Measurements from ENCODE around the gene PLK3. TPM values are rescaled to one million over a fixed set of nuclear protein-coding genes. Genes with fewer than 3 reads are reported as not detected.

The PLK3 gene
- total RNA-seq, 1 experiment from 2014 or later = 56.1 TPM

DNA sequence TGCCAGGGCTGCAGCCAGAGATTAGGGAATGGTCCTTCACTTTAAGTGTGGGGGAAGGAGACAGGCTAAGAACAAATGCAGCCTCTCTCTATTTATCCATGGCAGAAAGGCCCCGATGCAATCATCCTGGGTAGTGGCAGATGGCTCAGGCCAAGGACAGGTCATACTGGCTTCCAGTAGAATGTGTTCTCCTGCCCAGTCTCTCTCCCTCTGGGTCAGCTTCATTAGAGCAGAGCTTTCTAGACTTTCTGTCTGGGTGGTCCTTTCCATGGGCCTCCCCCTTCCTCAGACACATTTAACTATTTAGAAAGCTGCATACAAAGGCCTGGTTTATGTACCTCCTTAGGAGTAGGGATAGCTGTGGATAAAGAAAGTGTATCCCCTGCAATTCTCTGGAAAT, 47.7 kb downstream of the PLK3 start:
- H3K27ac ChIP-seq (ENCODE audit: low read depth, low read length) = no peak overlapping the region
- no peak overlapping the region for H3K4me3 ChIP-seq (replicated peaks in 1 of 2; ENCODE audit: low read depth in 1 of 2, low read length in 2 of 2)
- H3K9ac ChIP-seq (ENCODE audit: low read length) = no peak overlapping the region
- H3K27me3 ChIP-seq (ENCODE audit: insufficient read depth, low read length) = no peaks in the 10 kb centered on the region
- H2AFZ ChIP-seq (ENCODE audit: low read depth, low read length, poor library complexity, severe bottlenecking) = no peak overlapping the region
- no peaks in the 10 kb centered on the region for H3K79me2 ChIP-seq (ENCODE audit: insufficient read depth, low read length)
- no peaks in the 10 kb centered on the region for H3K9me3 ChIP-seq (ENCODE audit: control insufficient read depth in 1 of 2, insufficient read depth in 1 of 2, low read depth in 1 of 2, low read length in 2 of 2)
- DNase-seq (ENCODE audit: low read depth, low spot score) = no peak
- ChIA-PET RAD21 (ENCODE audit: low non-redundant PET in 1 of 2, low total read pairs in 2 of 2, uncharacterized antibody in 2 of 2, unreplicated experiment in 2 of 2) (no interaction called here), CTCF (no interaction called here), POLR2A (no interaction called here)
- no peaks in the 10 kb centered on the region for H3K36me3 ChIP-seq (ENCODE audit: control insufficient read depth in 1 of 2, insufficient read depth in 2 of 2, low read length in 2 of 2)
- no peaks in the 10 kb centered on the region for H3K9me2 ChIP-seq (ENCODE audit: insufficient read depth)
- intact Hi-C loops (cut with micrococcal nuclease) = no loop called here
- no TSS peak for BruUV-seq (replicated peaks)
- no peak for ATAC-seq
- no peak for TF ChIP-seq CBX3 (IDR thresholded peaks at IDR 0.05; ENCODE audit: low read depth)
- TF ChIP-seq FOSL1 (IDR thresholded peaks at IDR 0.05; ENCODE audit: low read depth) = no peak
- TF ChIP-seq POLR2A (IDR thresholded peaks at IDR 0.05; ENCODE audit: borderline replicate concordance, extremely low read depth, insufficient read depth, insufficient read length) = no peak
- no peak for TF ChIP-seq ELF1 (IDR thresholded peaks at IDR 0.05; ENCODE audit: borderline replicate concordance, low read depth)
- TF ChIP-seq RAD21 (IDR thresholded peaks at IDR 0.05; ENCODE audit: low read depth) = no peak
- no peak for TF ChIP-seq ZNF274 (IDR thresholded peaks at IDR 0.05; ENCODE audit: low read depth, low read length)
- TF ChIP-seq, protein P1, sequence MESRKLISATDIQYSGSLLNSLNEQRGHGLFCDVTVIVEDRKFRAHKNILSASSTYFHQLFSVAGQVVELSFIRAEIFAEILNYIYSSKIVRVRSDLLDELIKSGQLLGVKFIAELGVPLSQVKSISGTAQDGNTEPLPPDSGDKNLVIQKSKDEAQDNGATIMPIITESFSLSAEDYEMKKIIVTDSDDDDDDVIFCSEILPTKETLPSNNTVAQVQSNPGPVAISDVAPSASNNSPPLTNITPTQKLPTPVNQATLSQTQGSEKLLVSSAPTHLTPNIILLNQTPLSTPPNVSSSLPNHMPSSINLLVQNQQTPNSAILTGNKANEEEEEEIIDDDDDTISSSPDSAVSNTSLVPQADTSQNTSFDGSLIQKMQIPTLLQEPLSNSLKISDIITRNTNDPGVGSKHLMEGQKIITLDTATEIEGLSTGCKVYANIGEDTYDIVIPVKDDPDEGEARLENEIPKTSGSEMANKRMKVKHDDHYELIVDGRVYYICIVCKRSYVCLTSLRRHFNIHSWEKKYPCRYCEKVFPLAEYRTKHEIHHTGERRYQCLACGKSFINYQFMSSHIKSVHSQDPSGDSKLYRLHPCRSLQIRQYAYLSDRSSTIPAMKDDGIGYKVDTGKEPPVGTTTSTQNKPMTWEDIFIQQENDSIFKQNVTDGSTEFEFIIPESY (IDR thresholded peaks at IDR 0.05; ENCODE audit: extremely low read depth, insufficient replicate concordance, low read length) = no peak
- no peak for TF ChIP-seq ATF3 (IDR thresholded peaks at IDR 0.05)
- no peak for TF ChIP-seq SP1 (IDR thresholded peaks at IDR 0.05; ENCODE audit: low read depth)
- H3K4me2 ChIP-seq (ENCODE audit: low read length) = no peak overlapping the region
- no peaks in the 10 kb centered on the region for H3K4me1 ChIP-seq (ENCODE audit: control insufficient read depth in 1 of 2, insufficient read depth in 2 of 2, low read length in 2 of 2)
- H4K20me1 ChIP-seq (ENCODE audit: insufficient read depth) = no peaks in the 10 kb centered on the region
